Skeletal muscle tissue (tissue), 4 donors: Measurements from ENCODE around the gene PTPRN2. TPM values are rescaled to one million over a fixed set of nuclear protein-coding genes. Genes with fewer than 3 reads are reported as not detected.

Source experiments
- H3K27ac ChIP-seq: one replicate; pipeline ENCODE4 v1.7.0; 2013; ENCODE audit warnings: mild to moderate bottlenecking, low read depth, low read length, inconsistent platforms
- H3K27me3 ChIP-seq, 3 donors: one replicate each; pipeline ENCODE4 v1.7.0; 2013; ENCODE audit warnings: low read length in 3 of 3; ENCODE audit not compliant: control insufficient read depth in 3 of 3, insufficient read depth in 3 of 3
- H3K36me3 ChIP-seq, 3 donors: one replicate each; pipeline ENCODE4 v1.7.0; 2013; ENCODE audit warnings: low read length in 3 of 3; ENCODE audit not compliant: control insufficient read depth in 3 of 3, insufficient read depth in 3 of 3
- H3K4me1 ChIP-seq, 3 donors: one replicate each; pipeline ENCODE4 v1.7.0; 2013; ENCODE audit warnings: low read length in 3 of 3, mild to moderate bottlenecking in 3 of 3; ENCODE audit not compliant: control insufficient read depth in 3 of 3, insufficient read depth in 3 of 3
- H3K4me3 ChIP-seq, 3 donors: one replicate each; pipeline ENCODE4 v1.7.0; 2013; ENCODE audit warnings: low read length in 3 of 3
- H3K9ac ChIP-seq, 3 donors: one replicate each; pipeline ENCODE4 v1.7.0; 2013; ENCODE audit warnings: low read length in 3 of 3, mild to moderate bottlenecking in 3 of 3, moderate library complexity in 2 of 3, low read depth in 1 of 3
- H3K9me3 ChIP-seq, 3 donors: one replicate each; pipeline ENCODE4 v1.7.0; 2013; ENCODE audit warnings: low read length in 3 of 3; ENCODE audit not compliant: control insufficient read depth in 3 of 3
- total RNA-seq: library from RNA; depleted of rRNA; stranded (reverse); fragments of >200 nt; gene quantifications from one replicate; pipeline ENCODE4 v1.2.3, GENCODE V29; 2014
- donor health status: Osteomylitis.

PTPRN2 gene
- total RNA-seq, 1 donor from 2014 or later = 1.6 TPM

DNA sequence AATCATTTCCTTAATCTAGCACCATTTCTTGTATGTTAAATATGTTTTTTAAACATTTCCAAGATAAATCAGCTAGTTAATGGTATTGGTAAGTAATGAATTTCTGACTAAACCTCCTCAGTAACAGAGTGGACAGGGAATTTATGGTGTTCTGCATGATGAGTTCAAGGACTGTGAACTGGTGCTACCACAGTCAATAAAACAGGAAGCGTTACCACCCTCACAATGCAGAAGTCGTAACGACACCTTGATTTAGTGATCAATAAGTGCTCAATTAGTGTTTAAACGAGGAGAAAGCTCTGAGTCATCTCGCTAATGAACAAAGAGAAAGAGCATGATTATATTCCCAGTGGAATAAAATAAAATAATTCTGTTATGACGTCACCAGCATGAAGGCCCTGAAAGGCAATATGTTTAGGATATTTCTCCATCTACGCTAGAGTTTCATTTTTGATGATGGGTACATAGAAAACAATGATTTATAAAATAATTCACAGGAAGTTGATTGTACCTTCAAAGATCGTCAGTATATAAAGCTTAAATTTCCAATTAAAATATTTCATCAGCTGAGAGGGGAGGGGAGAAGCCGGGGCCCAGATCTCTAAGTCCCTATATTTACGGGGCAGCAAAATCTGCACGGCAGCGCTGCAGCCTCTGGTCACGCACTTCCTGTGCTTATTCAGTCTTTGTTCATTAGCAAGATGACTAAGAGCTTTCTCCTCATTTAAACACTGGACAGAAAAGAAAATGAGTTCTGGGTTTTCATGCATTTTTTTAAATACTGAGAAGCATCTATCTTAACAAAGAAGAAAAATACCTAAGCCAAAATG is 400.5 kb downstream of the PTPRN2 start:
- Histone ChIP-seq H3K9me3 (peaks cover 0 to 4% (median 0%) of the 10 kb centered on the region in 3 donors), H3K27me3 (no peaks in the 10 kb centered on the region), H3K36me3 (no peaks in the 10 kb centered on the region), H3K4me1 (no peaks in the 10 kb centered on the region), H3K4me3 (no peak overlapping the region), H3K9ac (no peak overlapping the region), H3K27ac (no peak overlapping the region)

DNA sequence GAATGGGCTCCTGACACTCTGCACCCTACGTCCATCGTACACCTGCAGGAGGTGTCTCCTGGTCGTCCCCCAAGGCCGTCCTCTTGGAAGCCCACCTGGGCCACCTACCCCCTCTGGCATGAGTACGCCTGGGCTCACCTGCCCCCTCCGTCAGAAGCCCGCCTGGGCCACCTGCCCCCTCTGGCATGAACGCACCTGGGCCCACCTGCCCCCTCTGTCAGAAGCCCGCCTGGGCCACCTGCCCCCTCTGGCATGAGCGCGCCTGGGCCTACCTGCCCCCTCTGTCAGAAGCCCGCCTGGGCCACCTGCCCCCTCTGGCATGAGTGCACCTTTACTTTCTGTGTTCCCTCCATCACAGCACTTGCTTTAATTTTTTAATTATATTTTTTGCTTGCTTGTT is 401.2 kb downstream of the PTPRN2 start:
- H3K27ac ChIP-seq = no peak overlapping the region
- no peak overlapping the region for H3K9ac ChIP-seq
- H3K4me1 ChIP-seq = no peaks in the 10 kb centered on the region
- H3K27me3 ChIP-seq = no peaks in the 10 kb centered on the region
- H3K4me3 ChIP-seq = no peak overlapping the region
- no peaks in the 10 kb centered on the region for H3K36me3 ChIP-seq
- H3K9me3 ChIP-seq = peaks cover 0 to 4% (median 0%) of the 10 kb centered on the region in 3 donors

DNA sequence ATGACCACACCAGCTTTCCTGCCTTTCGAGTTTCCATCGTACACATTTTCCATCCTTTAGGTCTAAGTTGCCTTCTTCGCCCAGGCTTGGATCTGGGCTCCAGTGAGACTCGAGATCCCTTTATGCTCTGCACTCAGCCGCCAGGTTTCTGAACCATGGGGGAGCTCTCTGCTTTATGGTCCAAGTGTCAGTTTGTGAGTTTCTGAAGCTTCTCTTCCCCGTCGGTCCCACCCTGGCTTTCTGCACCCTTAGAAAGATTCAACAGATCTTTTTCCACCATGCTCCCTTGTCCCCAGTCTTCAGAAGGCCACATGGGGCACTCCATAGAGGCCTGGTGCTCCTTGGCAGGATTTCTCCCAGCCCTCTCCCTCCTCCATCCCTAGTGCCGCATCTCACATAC is 402.0 kb downstream of the PTPRN2 start:
- H3K9ac ChIP-seq = no peak overlapping the region
- no peaks in the 10 kb centered on the region for H3K27me3 ChIP-seq
- H3K4me3 ChIP-seq = no peak overlapping the region
- H3K36me3 ChIP-seq = no peaks in the 10 kb centered on the region
- no peaks in the 10 kb centered on the region for H3K4me1 ChIP-seq
- H3K27ac ChIP-seq = no peak overlapping the region
- peaks cover 0 to 4% (median 0%) of the 10 kb centered on the region in 3 donors for H3K9me3 ChIP-seq

DNA sequence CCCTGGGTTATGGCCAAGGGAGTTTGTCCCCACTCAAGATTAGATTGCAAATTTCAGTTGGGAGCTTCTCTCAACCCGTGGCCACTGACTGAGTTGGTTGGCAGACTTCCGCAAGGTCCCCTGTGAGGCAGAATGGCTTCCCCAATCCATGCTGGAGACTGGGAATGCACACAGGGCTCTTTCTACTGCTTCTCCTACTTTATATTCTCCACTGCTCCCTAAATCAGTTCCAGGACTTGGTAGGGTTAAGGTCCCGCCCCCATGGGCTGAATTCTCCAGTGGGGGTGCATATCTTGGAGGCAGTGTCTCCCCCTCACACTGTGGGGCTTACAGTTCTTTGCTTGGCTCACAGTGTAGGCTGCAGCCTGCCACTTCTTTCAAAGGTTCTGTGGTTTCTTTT is 404.2 kb downstream of the PTPRN2 start:
- no peak overlapping the region for H3K27ac ChIP-seq
- H3K36me3 ChIP-seq = no peaks in the 10 kb centered on the region
- peaks cover 0 to 4% (median 0%) of the 10 kb centered on the region in 3 donors for H3K9me3 ChIP-seq
- H3K9ac ChIP-seq = no peak overlapping the region
- no peaks in the 10 kb centered on the region for H3K27me3 ChIP-seq
- H3K4me3 ChIP-seq = no peak overlapping the region
- no peaks in the 10 kb centered on the region for H3K4me1 ChIP-seq

DNA sequence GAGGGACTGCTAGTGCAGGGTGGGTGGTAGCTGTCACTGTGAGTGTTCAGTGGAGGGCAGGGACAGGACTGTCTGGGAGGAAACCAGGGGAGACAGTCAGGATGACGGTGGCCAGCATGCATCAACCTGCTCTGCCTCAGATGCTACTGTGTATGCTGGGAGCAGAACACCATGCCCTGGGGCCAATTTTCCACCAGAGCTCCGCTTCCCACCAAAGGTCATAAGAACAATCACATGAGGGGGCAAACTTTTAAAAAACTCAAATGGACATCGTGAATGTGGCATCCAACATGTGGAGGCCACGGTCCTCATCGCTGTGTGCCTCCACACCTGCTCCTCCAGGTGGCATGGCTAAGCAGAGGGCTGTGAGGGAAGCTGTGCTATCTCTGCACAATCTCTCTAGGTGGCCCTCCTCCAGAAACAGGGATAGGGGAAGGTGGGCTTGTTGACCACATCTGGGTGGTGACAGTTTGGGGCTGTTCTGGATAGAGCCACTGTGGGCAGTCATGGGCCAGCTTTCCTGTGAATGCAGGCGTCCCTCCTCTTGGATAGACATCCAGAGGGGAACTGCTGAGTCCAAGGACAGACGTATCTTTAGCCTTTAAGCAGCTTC is 411.0 kb downstream of the PTPRN2 start:
- H3K27me3 ChIP-seq = no peaks in the 10 kb centered on the region
- no peaks in the 10 kb centered on the region for H3K4me1 ChIP-seq
- H3K9me3 ChIP-seq = peaks cover 0 to 4% (median 3%) of the 10 kb centered on the region in 3 donors
- H3K9ac ChIP-seq = no peak overlapping the region
- no peaks in the 10 kb centered on the region for H3K36me3 ChIP-seq
- no peak overlapping the region for H3K4me3 ChIP-seq
- no peak overlapping the region for H3K27ac ChIP-seq

DNA sequence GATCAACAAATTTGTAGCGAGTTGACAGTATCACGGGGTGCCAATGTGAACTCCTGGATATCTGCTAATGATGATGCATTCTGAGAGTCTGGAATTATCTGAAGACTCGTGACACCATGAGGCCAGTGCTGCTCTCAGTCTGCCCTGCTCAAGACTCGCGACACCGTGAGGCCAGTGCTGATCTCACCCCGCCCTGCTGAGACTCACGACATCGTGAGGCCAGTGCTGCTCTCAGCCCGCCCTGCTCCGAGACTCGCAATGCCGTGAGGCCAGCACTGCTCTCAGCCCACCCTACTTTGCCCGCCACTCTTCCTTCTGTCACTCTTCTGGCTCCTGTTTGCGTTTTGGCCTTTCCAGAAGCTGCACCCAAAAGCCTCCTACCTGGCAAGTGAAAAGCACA is 411.8 kb downstream of the PTPRN2 start:
- Histone ChIP-seq H3K4me1 (no peaks in the 10 kb centered on the region), H3K4me3 (no peak overlapping the region), H3K27me3 (no peaks in the 10 kb centered on the region), H3K9ac (no peak overlapping the region), H3K9me3 (peaks cover 0 to 4% (median 3%) of the 10 kb centered on the region in 3 donors), H3K36me3 (no peaks in the 10 kb centered on the region), H3K27ac (no peak overlapping the region)

DNA sequence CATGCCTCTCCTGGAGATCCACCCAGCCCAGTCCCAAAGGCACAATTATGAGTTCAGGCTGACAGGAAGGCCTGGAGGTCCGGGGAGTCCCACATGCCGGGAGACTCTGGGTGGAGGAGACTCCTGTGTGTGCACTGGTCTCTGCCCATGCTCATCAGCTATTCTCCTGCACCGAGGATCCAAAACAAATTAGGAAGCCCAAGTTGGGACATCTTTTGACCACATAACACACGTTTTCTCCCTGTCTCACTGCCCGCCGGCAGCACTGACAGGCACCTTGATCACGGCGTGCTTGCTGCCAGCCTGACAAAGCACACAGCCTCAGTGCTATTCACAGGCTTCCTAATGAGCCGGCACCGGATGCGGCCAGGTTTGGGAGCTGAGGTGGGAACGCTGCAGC is 412.7 kb downstream of the PTPRN2 start:
- Histone ChIP-seq H3K4me3 (no peak overlapping the region), H3K4me1 (no peaks in the 10 kb centered on the region), H3K36me3 (no peaks in the 10 kb centered on the region), H3K27ac (no peak overlapping the region), H3K27me3 (no peaks in the 10 kb centered on the region), H3K9me3 (peaks cover 0 to 4% (median 3%) of the 10 kb centered on the region in 3 donors), H3K9ac (no peak overlapping the region)

DNA sequence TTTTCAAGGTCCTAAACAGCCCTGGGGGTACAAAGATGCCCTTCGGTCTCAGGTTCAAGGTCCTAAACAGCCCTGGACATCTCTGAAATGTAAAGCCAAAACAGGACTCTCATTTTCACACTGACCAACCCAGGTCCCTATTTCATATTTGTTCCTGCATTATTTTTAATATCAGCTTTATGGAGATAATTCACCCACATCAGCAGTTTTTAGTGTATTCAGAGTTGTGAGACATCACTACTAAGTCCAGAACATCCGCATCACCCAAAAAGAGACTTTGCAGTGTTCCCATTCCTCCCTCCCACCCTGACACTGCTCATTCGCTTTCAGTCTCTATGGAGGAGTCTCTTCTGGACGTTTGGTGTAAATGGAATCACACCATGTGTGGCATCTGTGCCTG is 420.2 kb downstream of the PTPRN2 start:
- H3K9me3 ChIP-seq = peaks cover 0 to 3% (median 3%) of the 10 kb centered on the region in 3 donors
- no peak overlapping the region for H3K27ac ChIP-seq
- no peaks in the 10 kb centered on the region for H3K4me1 ChIP-seq
- no peaks in the 10 kb centered on the region for H3K36me3 ChIP-seq
- no peak overlapping the region for H3K9ac ChIP-seq
- H3K4me3 ChIP-seq = no peak overlapping the region
- H3K27me3 ChIP-seq = no peaks in the 10 kb centered on the region

DNA sequence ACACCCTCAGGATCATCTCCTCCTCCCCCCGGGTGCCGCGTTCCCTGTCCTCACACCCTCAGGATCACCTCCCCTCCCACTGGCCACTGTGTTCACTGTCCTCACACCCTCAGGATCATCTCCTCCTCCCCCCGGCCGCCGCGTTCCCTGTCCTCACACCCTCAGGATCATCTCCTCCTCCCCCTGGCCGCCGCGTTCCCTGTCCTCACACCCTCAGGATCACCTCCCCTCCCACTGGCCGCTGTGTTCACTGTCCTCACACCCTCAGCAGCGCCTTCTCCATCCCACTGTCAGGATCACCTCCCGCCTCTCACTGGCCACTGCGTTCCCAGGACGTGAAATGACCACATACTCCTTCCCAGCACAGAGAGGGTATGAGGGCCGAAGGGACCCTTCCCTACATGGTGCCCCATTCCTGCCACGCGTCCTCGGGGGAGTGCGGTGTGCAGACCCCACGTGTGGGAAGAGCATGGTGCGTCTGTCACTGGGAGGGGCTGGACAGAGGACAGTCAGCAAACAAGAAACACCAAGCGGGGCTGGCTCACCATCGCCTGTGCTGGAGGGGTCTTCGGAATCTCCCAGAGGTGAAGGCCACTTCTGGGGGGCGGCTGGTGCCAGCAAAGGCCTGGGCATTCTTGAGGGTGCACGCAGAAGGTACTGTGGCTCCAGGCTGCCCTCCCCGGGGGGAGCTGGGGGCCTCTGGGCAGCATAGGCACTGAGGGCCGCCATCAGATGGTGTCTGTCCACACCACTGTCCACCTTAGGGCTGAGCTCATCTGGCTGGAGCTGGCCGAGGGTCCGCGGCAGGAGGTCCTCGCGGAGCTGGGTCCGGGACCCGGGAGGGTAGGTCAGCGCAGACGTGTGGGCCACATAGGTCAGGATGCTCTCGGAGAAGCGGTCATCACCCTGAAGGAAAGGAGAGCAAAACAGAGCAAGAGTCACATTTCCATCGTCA is 421.0 kb downstream of the PTPRN2 start:
- Histone ChIP-seq H3K27me3 (no peaks in the 10 kb centered on the region), H3K4me3 (no peak overlapping the region), H3K9ac (no peak overlapping the region), H3K27ac (no peak overlapping the region), H3K36me3 (no peaks in the 10 kb centered on the region), H3K4me1 (no peaks in the 10 kb centered on the region), H3K9me3 (peaks cover 0 to 3% (median 3%) of the 10 kb centered on the region in 3 donors)
